Measurements from ENCODE around the gene IFITM1.
"Not testable (repeated sequence)": the region's sequence is repeated elsewhere in the genome, so short reads cannot be mapped to it uniquely, and the experiment has no call there.

IFITM1 gene

DNA sequence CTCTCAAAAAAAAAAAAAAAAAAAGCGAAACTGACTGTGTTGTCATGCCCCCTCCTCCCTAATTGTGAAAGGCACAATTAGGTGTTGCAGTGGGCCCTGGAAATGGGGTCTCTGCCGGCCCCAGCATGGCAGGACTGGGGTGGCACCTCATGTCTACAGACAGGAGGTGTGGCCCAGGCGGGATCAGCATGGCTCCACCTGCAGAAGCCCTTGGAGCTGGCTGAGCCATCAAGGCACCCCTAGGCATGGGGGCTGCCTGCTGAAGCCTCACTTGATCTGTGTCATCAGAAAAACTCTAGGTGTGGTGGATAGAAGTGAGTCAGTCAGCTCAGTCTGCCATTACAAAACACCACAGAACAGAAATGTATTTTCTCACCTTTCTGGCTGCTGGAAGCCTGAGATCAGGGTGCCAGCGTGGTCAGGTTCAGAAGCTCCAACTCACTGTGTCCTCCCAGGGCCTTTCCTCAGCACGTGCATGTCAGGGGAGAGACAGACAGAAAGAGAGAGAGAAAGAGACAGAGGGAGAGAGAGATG, 45.4 kb downstream of the IFITM1 start:
- DNase-seq (ENCODE audit: low read depth), result no peak
- H3K4me3 ChIP-seq (ENCODE audit: low read depth, low read length), result no peak overlapping the region
- TF ChIP-seq, protein P1, sequence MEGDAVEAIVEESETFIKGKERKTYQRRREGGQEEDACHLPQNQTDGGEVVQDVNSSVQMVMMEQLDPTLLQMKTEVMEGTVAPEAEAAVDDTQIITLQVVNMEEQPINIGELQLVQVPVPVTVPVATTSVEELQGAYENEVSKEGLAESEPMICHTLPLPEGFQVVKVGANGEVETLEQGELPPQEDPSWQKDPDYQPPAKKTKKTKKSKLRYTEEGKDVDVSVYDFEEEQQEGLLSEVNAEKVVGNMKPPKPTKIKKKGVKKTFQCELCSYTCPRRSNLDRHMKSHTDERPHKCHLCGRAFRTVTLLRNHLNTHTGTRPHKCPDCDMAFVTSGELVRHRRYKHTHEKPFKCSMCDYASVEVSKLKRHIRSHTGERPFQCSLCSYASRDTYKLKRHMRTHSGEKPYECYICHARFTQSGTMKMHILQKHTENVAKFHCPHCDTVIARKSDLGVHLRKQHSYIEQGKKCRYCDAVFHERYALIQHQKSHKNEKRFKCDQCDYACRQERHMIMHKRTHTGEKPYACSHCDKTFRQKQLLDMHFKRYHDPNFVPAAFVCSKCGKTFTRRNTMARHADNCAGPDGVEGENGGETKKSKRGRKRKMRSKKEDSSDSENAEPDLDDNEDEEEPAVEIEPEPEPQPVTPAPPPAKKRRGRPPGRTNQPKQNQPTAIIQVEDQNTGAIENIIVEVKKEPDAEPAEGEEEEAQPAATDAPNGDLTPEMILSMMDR (IDR thresholded peaks at IDR 0.05; ENCODE audit: control insufficient read depth, extremely low read depth, insufficient read depth), result no peak

DNA sequence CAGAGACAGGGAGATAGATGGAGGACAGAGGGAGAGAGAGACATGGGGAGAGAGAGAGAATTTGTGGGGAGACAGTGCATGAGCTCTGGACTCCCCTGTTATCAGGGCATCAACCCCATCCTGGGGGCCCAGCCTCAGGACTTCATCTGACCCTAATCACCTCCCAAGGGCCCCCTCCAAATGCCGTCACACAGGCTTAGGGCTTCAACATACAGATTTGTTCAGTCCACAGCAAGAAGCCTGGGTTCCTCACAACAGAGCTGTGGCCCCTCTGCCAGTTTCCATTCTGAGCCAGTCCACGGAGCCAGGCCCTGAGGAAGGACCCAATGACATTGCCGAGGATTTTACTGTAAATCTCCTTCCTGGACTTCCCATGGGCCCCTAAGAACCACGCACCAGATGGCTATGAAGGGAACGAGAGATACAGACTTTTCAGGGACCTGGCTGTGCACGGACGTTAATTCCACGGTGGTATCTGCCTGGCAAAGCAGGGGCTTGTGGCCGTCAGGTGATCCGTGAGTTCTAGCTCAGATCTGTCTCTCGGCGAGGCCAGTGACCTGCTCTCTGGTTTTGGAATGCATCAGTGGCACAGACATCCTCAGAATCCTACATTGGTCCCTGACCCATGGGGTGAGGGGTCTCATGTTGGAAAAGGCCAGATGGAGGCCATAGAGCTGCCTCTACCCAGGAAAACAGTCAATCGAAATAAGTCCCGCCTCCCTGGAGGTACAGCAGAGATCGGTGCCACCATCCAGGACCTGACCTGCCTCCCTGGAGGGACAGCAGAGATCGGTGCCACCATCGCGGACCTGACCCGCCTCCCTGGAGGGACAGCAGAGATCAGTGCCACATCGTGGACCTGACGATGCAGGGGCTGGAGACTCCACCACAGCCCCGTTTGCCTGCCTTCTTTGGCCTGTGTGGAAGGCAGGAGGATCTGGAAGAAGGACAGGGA, 46.8 kb downstream of the IFITM1 start:
- DNase-seq (ENCODE audit: low read depth), result no peak
- TF ChIP-seq, protein P1 (IDR thresholded peaks at IDR 0.05; ENCODE audit: control insufficient read depth, extremely low read depth, insufficient read depth), result no peak
- H3K4me3 ChIP-seq (ENCODE audit: low read depth, low read length), result no peak overlapping the region

DNA sequence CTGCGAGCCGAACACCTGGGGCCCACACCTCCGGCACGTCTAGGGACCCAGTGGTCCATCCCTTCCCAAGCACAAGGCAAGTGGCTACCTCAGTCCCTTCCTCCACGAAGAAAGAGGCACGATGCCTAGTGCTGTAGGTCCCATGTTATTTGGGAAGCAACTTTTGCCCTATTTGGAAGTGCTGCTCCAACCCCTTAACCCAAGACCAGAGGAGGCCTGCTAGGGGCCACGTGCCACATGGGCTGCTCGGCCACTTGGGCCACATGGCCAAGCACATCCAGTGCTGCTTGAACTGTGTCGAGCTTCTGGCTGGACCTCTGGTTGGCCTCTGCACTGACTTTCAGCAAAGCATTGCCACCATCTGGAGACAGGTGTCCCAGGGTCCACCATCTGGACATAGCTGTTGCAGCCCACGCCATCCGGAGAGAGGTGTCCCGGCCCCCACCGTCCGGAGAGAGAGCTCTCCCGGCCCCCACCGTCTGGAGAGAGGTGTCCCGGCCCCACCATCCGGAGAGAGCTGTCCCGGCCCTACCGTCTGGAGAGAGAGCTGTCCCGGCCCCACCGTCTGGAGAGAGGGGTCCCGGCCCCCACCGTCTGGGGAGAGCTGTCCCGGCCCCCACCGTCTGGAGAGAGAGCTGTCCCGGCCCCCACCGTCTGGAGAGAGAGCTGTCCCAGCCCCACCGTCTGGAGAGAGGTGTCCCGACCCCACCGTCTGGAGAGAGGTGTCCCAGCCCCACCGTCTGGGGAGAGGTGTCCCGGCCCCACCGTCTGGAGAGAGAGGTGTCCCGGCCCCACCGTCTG, 49.0 kb downstream of the IFITM1 start:
- no peak for DNase-seq (ENCODE audit: low read depth)
- no peak overlapping the region for H3K4me3 ChIP-seq (ENCODE audit: low read depth, low read length)
- TF ChIP-seq, protein P1 (IDR thresholded peaks at IDR 0.05; ENCODE audit: control insufficient read depth, extremely low read depth, insufficient read depth), result no peak

DNA sequence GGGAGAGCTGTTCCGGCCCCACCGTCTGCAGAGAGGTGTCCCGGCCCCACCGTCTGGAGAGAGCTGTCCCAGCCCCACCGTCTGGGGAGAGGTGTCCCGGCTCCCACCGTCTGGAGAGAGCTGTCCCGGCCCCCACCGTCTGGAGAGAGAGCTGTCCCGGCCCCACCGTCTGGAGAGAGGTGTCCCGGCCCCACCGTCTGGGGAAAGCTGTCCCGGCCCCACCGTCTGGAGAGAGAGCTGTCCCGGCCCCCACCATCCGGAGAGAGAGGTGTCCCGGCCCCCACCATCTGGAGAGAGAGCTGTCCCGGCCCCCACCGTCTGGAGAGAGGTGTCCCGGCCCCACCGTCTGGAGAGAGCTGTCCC, 49.6 kb downstream of the IFITM1 start:
- not testable (repeated sequence) for DNase-seq (ENCODE audit: low read depth); H3K4me3 ChIP-seq (ENCODE audit: low read depth, low read length)

DNA sequence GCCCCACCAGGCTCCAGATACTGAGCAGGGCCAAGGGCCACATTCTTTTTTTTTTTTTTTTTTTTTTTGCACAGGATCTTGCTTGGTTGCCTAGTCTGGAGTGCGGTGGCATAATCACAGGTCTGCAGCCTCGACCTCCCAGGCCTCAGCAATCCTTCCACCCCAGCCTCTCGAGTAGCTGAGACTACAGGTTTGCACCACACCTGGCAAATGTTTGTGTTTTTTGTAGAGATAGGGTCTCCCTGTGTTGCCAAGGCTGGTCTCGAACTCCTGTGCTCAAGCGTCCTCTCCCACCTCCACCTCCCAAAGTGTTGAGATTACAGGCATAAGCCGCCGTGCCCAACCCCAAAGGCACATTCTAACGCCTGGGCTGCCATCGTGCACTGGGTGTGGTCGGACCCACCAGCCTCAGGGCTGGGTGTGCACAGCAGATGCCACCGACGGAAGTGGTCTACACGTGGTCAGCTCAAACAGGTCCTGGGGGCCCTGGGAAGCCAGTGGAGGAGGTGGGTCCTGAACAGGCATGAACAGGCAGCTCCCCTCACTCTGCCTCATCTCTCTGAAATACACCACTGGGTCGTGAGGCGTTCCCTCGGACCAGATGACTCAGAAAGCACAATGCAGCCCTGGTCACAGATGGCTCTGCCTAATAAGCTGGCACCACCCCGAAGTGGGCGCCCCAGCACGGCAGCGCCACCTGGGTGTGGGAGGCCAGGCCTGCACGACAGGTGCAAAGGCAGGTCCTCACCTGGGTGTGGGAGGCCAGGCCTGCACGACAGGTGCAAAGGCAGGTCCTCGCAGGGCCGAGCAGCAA, 50.3 kb downstream of the IFITM1 start:
- no peak overlapping the region for H3K4me3 ChIP-seq (ENCODE audit: low read depth, low read length)
- peak; percentile 48 for DNase-seq (ENCODE audit: low read depth)
- TF ChIP-seq, protein P1 (IDR thresholded peaks at IDR 0.05; ENCODE audit: control insufficient read depth, extremely low read depth, insufficient read depth), result peak; percentile 82
